ENCODE data around the gene FREM3. TPM values are rescaled to one million over a fixed set of nuclear protein-coding genes. Genes with fewer than 3 reads are reported as not detected.

Gene FREM3
- total RNA-seq, 2 experiments from 2014 or later, result not detected

DNA sequence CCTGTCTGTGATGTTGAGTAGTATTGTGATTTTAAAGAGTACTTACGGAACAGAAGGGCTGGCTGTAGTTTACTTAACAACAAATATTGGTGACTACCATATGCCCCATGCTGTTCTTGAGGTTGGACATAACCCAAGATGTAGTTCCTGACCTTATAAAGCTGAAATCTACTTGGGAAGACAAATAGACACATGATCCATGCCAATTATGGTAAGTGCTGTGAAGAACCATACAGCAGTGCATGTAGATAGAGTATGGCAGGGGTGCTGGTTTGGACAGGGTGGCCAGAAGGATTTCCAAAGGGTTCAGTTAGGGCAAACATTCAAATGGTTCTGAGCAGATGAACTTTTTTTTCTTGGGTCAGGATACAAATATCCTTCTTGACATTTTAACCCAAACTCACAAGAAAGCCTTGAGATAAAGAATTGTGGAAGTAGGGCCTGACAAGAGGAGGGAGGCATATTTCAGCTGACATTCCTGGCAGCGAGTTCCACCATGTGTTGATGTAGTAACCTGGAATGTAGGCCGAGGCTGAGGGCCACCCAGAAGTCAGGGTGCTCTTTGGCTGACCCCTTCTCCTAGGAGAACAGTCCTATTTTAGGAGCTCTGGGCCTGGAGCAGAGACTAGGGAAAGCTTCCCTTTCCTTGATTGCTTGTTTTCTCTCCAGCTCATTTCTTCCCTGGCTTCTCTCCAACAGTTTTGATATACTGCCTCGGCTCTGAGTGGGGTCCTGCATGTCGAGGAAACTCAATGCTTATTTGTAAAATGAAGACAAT lies 74.2 kb downstream of the FREM3 start:
- Mint-ChIP-seq H3K27me3 (no peaks in the 10 kb centered on the region), H3K36me3 (no peaks in the 10 kb centered on the region), H3K9me3 (no peaks in the 10 kb centered on the region), H3K4me3 (no peak overlapping the region), H3K27ac (no peak overlapping the region), H3K4me1 (no peaks in the 10 kb centered on the region)
- DNase-seq, result no peak

DNA sequence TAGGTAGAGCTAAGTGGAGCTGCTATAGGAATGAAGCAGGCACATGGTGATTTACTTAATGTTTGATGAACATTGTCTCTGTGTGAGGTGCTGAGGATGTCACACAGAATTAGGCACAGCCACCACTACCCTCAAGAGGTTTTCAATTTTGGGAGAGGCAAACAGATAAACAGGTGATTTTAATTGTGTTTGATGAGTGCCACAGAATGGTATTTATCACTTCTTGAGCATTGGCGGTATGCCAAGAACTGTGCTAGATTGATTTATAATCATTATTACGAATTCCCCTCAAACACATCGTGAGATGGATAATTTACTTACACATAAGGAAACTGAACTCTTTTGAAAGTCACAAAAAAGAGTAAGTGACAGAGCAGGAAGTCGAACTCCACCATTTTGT lies 74.8 kb downstream of the FREM3 start:
- Mint-ChIP-seq H3K4me3 (no peak overlapping the region), H3K27ac (no peak overlapping the region), H3K9me3 (no peaks in the 10 kb centered on the region), H3K4me1 (no peaks in the 10 kb centered on the region), H3K27me3 (no peaks in the 10 kb centered on the region), H3K36me3 (no peaks in the 10 kb centered on the region)
- DNase-seq, result no peak

GRCh38 chr4:143623896-143624295 lies 76.6 kb downstream of the FREM3 start:
- no peak for DNase-seq
- no peak overlapping the region for H3K27ac Mint-ChIP-seq
- H3K27me3 Mint-ChIP-seq, result no peaks in the 10 kb centered on the region
- no peaks in the 10 kb centered on the region for H3K36me3 Mint-ChIP-seq
- no peaks in the 10 kb centered on the region for H3K9me3 Mint-ChIP-seq
- no peak overlapping the region for H3K4me3 Mint-ChIP-seq
- no peaks in the 10 kb centered on the region for H3K4me1 Mint-ChIP-seq

DNA sequence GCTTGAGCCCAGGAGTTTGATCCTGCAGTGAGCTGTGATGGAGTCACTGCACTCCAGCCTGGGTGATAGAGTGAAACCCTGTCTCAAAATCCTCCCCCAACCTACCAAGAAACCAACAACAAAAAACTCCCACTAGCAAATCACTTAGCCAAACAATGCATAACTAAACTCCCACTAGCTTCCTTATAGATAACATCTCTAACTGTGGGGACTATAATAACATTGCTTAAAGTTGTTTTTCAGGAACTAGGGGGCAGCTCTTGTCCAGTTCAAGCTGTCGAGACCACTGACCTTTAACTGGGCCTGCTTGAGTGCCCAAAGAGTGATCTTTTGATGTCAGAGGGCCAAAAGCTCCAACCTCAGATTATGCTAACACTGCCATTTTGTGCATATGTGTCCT lies 81.7 kb downstream of the FREM3 start:
- no peak for DNase-seq
- H3K4me1 Mint-ChIP-seq, result peaks cover 6% of the 10 kb centered on the region
- H3K27me3 Mint-ChIP-seq, result peaks cover 4% of the 10 kb centered on the region
- peaks cover 4% of the 10 kb centered on the region for H3K9me3 Mint-ChIP-seq
- H3K36me3 Mint-ChIP-seq, result peaks cover 7% of the 10 kb centered on the region
- no peak overlapping the region for H3K4me3 Mint-ChIP-seq
- no peak overlapping the region for H3K27ac Mint-ChIP-seq

- Mint-ChIP-seq H3K36me3 (peaks cover 7% of the 10 kb centered on the region), H3K27ac (no peak overlapping the region), H3K4me1 (peaks cover 6% of the 10 kb centered on the region), H3K27me3 (peaks cover 4% of the 10 kb centered on the region), H3K4me3 (no peak overlapping the region), H3K9me3 (peaks cover 4% of the 10 kb centered on the region)
- no peak for DNase-seq
These were observed 82.3 kb downstream of the FREM3 start for GRCh38 chr4:143617994-143618679.

GRCh38 chr4:143616771-143617170 lies 83.7 kb downstream of the FREM3 start:
- H3K9me3 Mint-ChIP-seq, result peaks cover 4% of the 10 kb centered on the region
- DNase-seq, result peak; percentile 14
- no peak overlapping the region for H3K4me3 Mint-ChIP-seq
- peaks cover 6% of the 10 kb centered on the region for H3K4me1 Mint-ChIP-seq
- no peak overlapping the region for H3K27ac Mint-ChIP-seq
- peaks cover 4% of the 10 kb centered on the region for H3K27me3 Mint-ChIP-seq
- peaks cover 7% of the 10 kb centered on the region for H3K36me3 Mint-ChIP-seq

GRCh38 chr4:143609492-143609891 lies 91.0 kb downstream of the FREM3 start:
- Mint-ChIP-seq H3K4me3 (no peak overlapping the region), H3K4me1 (no peaks in the 10 kb centered on the region), H3K27ac (no peak overlapping the region), H3K27me3 (no peaks in the 10 kb centered on the region), H3K9me3 (no peaks in the 10 kb centered on the region), H3K36me3 (peaks cover 5% of the 10 kb centered on the region)
- no peak for DNase-seq

- H3K27ac Mint-ChIP-seq, result no peak overlapping the region
- H3K4me3 Mint-ChIP-seq, result no peak overlapping the region
- H3K9me3 Mint-ChIP-seq, result no peaks in the 10 kb centered on the region
- H3K27me3 Mint-ChIP-seq, result no peaks in the 10 kb centered on the region
- no peaks in the 10 kb centered on the region for H3K4me1 Mint-ChIP-seq
- H3K36me3 Mint-ChIP-seq, result peaks cover 5% of the 10 kb centered on the region
- DNase-seq, result no peak
These were observed 94.0 kb downstream of the FREM3 start for GRCh38 chr4:143606480-143606879.

DNA sequence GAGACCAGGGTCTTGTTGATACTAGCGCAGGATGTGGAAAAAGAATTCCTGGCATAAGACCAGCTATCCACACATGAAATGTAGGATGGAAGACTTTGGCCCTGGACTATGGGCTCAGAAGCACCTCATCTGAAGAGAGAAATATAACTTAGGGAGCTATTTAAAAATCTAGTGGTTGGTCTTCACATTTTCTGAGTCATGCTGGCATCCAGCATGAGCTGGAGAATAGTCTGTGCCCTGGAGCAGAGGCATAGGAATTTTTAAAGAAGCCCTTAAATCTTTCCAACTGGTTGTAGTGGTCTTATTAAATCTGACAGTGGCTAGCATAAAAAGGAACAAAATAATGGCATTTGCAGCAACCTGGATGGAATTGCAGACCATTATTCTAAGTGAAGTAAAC lies 100.6 kb downstream of the FREM3 start:
- Mint-ChIP-seq H3K4me3 (no peak overlapping the region), H3K27me3 (no peaks in the 10 kb centered on the region), H3K36me3 (no peaks in the 10 kb centered on the region), H3K9me3 (no peaks in the 10 kb centered on the region), H3K4me1 (no peaks in the 10 kb centered on the region), H3K27ac (no peak overlapping the region)
- no peak for DNase-seq

- Mint-ChIP-seq H3K27me3 (no peaks in the 10 kb centered on the region), H3K36me3 (peaks cover 5% of the 10 kb centered on the region), H3K27ac (no peak overlapping the region), H3K4me3 (no peak overlapping the region), H3K9me3 (no peaks in the 10 kb centered on the region), H3K4me1 (no peaks in the 10 kb centered on the region)
- DNase-seq, result no peak
These were observed 101.7 kb downstream of the FREM3 start for GRCh38 chr4:143598816-143599215.

DNA sequence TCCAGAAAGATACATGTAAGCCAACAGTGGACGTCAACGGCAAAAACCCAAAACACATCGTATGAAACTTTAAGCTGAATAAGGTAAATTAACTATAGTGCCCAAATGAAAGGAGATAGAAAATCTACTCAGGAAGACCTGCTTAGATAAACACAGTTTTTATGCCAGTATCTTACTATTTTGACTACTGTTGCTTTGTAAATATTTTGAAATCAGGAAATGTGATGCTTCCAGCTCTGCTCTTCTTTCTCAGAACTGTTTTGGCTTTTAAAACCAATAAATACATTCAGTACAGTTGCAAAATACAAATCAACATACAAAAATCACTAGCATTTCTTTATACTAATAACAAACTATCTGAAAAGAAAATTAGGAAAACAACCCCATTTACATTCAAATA lies 103.2 kb downstream of the FREM3 start:
- no peak overlapping the region for H3K27ac Mint-ChIP-seq
- no peak for DNase-seq
- H3K9me3 Mint-ChIP-seq, result peaks cover 2% of the 10 kb centered on the region
- H3K36me3 Mint-ChIP-seq, result peaks cover 11% of the 10 kb centered on the region
- H3K4me3 Mint-ChIP-seq, result no peak overlapping the region
- no peaks in the 10 kb centered on the region for H3K4me1 Mint-ChIP-seq
- peaks cover 5% of the 10 kb centered on the region for H3K27me3 Mint-ChIP-seq

DNA sequence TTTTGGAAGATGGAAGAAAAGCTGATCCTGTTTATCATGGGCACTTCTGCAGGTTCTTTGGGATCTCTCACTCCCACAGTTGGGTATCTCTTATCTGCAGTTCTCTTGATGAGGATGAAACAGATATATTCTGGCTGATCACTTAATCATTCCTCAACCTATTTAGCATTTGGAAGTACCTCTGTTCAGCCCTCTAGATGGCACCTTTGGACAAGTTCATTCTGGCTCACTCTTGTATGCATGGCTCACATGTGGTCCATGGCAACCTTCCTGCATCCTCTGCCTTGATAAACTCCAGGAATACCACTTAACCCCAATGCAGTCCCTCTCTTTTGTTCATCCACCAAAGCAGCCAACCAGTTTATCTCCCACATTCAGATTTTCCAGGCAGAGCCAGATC lies 112.8 kb downstream of the FREM3 start:
- no peaks in the 10 kb centered on the region for H3K4me1 Mint-ChIP-seq
- peaks cover 24% of the 10 kb centered on the region for H3K9me3 Mint-ChIP-seq
- H3K36me3 Mint-ChIP-seq, result peaks cover 6% of the 10 kb centered on the region
- DNase-seq, result no peak
- H3K4me3 Mint-ChIP-seq, result no peak overlapping the region
- no peak overlapping the region for H3K27ac Mint-ChIP-seq
- peaks cover 3% of the 10 kb centered on the region for H3K27me3 Mint-ChIP-seq

DNA sequence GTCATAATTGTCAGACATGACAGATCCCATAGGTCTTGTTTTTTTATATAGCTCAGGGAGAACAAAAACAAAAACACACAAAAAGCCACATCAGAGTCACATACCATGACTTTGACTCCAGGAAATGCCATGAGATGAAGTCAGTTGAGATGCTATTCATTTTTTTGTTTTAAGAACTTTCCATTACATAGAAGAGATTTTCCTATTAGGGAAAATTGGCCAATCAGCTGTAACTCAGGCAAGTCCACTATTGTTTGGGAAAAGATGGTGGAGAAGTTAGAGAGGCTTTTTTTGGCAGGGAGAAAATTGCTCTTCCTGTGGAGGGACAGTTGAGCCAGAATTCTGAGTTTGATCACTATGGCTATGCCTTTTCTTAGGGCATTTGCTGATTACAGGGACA lies 114.4 kb downstream of the FREM3 start:
- H3K36me3 Mint-ChIP-seq, result peaks cover 3% of the 10 kb centered on the region
- peaks cover 23% of the 10 kb centered on the region for H3K9me3 Mint-ChIP-seq
- no peak for DNase-seq
- H3K4me3 Mint-ChIP-seq, result no peak overlapping the region
- H3K27me3 Mint-ChIP-seq, result no peaks in the 10 kb centered on the region
- no peaks in the 10 kb centered on the region for H3K4me1 Mint-ChIP-seq
- H3K27ac Mint-ChIP-seq, result no peak overlapping the region

GRCh38 chr4:143585548-143585947 lies 114.9 kb downstream of the FREM3 start:
- Mint-ChIP-seq H3K4me3 (no peak overlapping the region), H3K27ac (no peak overlapping the region), H3K27me3 (no peaks in the 10 kb centered on the region), H3K36me3 (peaks cover 3% of the 10 kb centered on the region), H3K4me1 (no peaks in the 10 kb centered on the region), H3K9me3 (peaks cover 23% of the 10 kb centered on the region)
- DNase-seq, result no peak

- peaks cover 20% of the 10 kb centered on the region for H3K9me3 Mint-ChIP-seq
- no peaks in the 10 kb centered on the region for H3K4me1 Mint-ChIP-seq
- H3K27me3 Mint-ChIP-seq, result no peaks in the 10 kb centered on the region
- no peak overlapping the region for H3K27ac Mint-ChIP-seq
- DNase-seq, result no peak
- H3K36me3 Mint-ChIP-seq, result peaks cover 8% of the 10 kb centered on the region
- no peak overlapping the region for H3K4me3 Mint-ChIP-seq
These were observed 119.0 kb downstream of the FREM3 start for GRCh38 chr4:143581331-143581946.
